Fibroblast of lung (primary cell): ENCODE data around the gene CLDN14. TPM values are rescaled to one million over a fixed set of nuclear protein-coding genes. Genes with fewer than 3 reads are reported as not detected.
A peak's percentile ranks its signal among the peaks of the same experiment; 100 is the strongest.

ENCODE experiments used
- DNase-seq, 2 donors: peaks; one replicate each; pipeline versions ENCODE4 v3.0.0 to v3.0.0-alpha.2; 2010; ENCODE audit warnings: low read depth in 2 of 2
- H2AFZ ChIP-seq: 2 replicates; pipeline ENCODE4 v1.5.1; 2012; ENCODE audit warnings: low read length, control low read depth, inconsistent platforms
- H3K27ac ChIP-seq: 2 replicates; pipeline ENCODE4 v1.5.1; 2011; ENCODE audit warnings: low read length, control low read depth; ENCODE audit not compliant: insufficient read depth
- H3K27me3 ChIP-seq: 2 replicates; pipeline ENCODE4 v1.5.1; 2011; ENCODE audit warnings: mild to moderate bottlenecking, low read length; ENCODE audit not compliant: control insufficient read depth, insufficient read depth
- H3K36me3 ChIP-seq: 2 replicates; pipeline ENCODE4 v1.5.1; 2011; ENCODE audit warnings: low read length; ENCODE audit not compliant: control insufficient read depth, insufficient read depth
- H3K4me1 ChIP-seq: 2 replicates; pipeline ENCODE4 v1.5.1; 2011; ENCODE audit warnings: low read length; ENCODE audit not compliant: control insufficient read depth, insufficient read depth; ENCODE audit errors: extremely low read depth
- H3K4me2 ChIP-seq: 2 replicates; pipeline ENCODE4 v1.5.1; 2011; ENCODE audit warnings: low read length, control low read depth; ENCODE audit not compliant: insufficient read depth; ENCODE audit errors: extremely low read depth
- H3K4me3 ChIP-seq, 4 experiments: fragments of 200-600 bp in 1 of 4; sonication (generic) in 1 of 4; replicated peaks in 1 of 4; 2 replicates each; pipeline ENCODE4 v1.5.1; 2011 to 2016; ENCODE audit warnings: low read length in 4 of 4, low read depth in 3 of 4, mild to moderate bottlenecking in 3 of 4, control low read depth in 2 of 4, inconsistent platforms in 1 of 4, mixed read lengths in 1 of 4; ENCODE audit not compliant: insufficient read depth in 1 of 4; ENCODE audit errors: control extremely low read depth in 1 of 4
- H3K79me2 ChIP-seq: 2 replicates; pipeline ENCODE4 v1.5.1; 2012; ENCODE audit warnings: mild to moderate bottlenecking, low read length, inconsistent platforms; ENCODE audit not compliant: control insufficient read depth, insufficient read depth
- H3K9ac ChIP-seq: 2 replicates; pipeline ENCODE4 v1.5.1; 2011; ENCODE audit warnings: mild to moderate bottlenecking, low read length, control low read depth; ENCODE audit not compliant: insufficient read depth
- H3K9me3 ChIP-seq: 2 replicates; pipeline ENCODE4 v1.5.1; 2012; ENCODE audit warnings: low read depth, low read length; ENCODE audit not compliant: control insufficient read depth, insufficient read depth
- H4K20me1 ChIP-seq: 2 replicates; pipeline ENCODE4 v1.5.1; 2011; ENCODE audit warnings: low read length; ENCODE audit not compliant: control insufficient read depth, insufficient read depth; ENCODE audit errors: extremely low read depth
- EZH2 ChIP-seq: IDR thresholded peaks from 2 replicates; pipeline ENCODE4 v1.5.1; 2012; ENCODE audit warnings: low read length, control low read depth, mild to moderate bottlenecking; ENCODE audit errors: missing control alignments
- polyA plus RNA-seq, 2 donors: library from polyadenylated mRNA; depleted of rRNA in 1 of 2; stranded (reverse) in 1 of 2; unstranded in 1 of 2; fragments of >200 nt; gene quantifications; 2 replicates each; pipeline ENCODE4 v1.2.1, GENCODE V29; 2011 to 2012; ENCODE audit warnings: missing spikeins in 1 of 2
- total RNA-seq: library from RNA; depleted of rRNA; stranded (reverse); fragments of >200 nt; gene quantifications from 2 replicates; pipeline ENCODE4 v1.2.1, GENCODE V29; 2014
- TF ChIP-seq, protein P1 (sequence below), 2 donors: IDR thresholded peaks in 1 of 2; conservative IDR thresholded peaks in 1 of 2; 1 replicate in 1 of 2; 2 replicates in 1 of 2; pipeline ENCODE4 v1.5.1; 2011 to 2012; ENCODE audit warnings: low read length in 2 of 2, control low read depth in 1 of 2, inconsistent platforms in 1 of 2, low read depth in 1 of 2, mild to moderate bottlenecking in 1 of 2

Gene CLDN14
- total and polyA plus RNA-seq, 2 donors (not counting 1 experiment from before 2014, with no cell fraction given), result not detected

DNA sequence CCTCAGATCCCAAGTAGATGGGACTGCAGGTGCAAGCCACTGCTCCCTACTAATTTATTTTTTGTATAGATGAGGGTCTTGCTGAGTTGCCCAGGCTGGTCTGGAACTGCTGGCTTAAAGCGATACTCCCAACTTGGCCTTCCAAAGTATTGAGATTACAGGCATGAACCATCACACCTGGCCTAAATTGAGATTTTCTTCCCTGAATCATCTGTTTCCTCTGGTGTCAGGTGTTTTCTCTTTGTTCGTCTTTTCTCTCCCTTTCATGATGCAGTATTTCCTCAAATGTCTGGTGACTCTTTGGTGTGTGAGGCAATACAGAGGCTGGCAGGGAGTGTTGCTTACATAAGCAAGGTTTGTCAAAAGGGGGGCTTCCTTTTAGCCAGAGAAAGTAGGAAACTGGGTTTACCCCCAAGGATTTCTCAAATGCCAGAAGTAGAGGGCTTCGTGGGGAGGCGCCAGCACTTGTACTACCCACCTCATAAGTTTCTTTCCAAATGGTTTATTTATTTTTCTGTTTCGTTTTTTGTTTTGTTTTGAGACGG is 27.6 kb downstream of the CLDN14 start:
- H3K9ac ChIP-seq, result no peak overlapping the region
- no peaks in the 10 kb centered on the region for H3K4me1 ChIP-seq
- H2AFZ ChIP-seq, result no peak overlapping the region
- no peaks in the 10 kb centered on the region for H3K36me3 ChIP-seq
- no peak overlapping the region for H3K27ac ChIP-seq
- no peaks in the 10 kb centered on the region for H3K9me3 ChIP-seq
- H3K27me3 ChIP-seq, result no peaks in the 10 kb centered on the region
- no peaks in the 10 kb centered on the region for H4K20me1 ChIP-seq
- H3K79me2 ChIP-seq, result no peaks in the 10 kb centered on the region
- TF ChIP-seq, protein P1, sequence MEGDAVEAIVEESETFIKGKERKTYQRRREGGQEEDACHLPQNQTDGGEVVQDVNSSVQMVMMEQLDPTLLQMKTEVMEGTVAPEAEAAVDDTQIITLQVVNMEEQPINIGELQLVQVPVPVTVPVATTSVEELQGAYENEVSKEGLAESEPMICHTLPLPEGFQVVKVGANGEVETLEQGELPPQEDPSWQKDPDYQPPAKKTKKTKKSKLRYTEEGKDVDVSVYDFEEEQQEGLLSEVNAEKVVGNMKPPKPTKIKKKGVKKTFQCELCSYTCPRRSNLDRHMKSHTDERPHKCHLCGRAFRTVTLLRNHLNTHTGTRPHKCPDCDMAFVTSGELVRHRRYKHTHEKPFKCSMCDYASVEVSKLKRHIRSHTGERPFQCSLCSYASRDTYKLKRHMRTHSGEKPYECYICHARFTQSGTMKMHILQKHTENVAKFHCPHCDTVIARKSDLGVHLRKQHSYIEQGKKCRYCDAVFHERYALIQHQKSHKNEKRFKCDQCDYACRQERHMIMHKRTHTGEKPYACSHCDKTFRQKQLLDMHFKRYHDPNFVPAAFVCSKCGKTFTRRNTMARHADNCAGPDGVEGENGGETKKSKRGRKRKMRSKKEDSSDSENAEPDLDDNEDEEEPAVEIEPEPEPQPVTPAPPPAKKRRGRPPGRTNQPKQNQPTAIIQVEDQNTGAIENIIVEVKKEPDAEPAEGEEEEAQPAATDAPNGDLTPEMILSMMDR (conservative IDR thresholded peaks at IDR 0.05 in 1 of 2, IDR thresholded peaks at IDR 0.05 in 1 of 2; ENCODE audit: low read depth in 1 of 2, low read length in 2 of 2), result no peak
- no peak for TF ChIP-seq EZH2
- no peak overlapping the region for H3K4me2 ChIP-seq
- no peak for DNase-seq
- H3K4me3 ChIP-seq, result no peak overlapping the region

DNA sequence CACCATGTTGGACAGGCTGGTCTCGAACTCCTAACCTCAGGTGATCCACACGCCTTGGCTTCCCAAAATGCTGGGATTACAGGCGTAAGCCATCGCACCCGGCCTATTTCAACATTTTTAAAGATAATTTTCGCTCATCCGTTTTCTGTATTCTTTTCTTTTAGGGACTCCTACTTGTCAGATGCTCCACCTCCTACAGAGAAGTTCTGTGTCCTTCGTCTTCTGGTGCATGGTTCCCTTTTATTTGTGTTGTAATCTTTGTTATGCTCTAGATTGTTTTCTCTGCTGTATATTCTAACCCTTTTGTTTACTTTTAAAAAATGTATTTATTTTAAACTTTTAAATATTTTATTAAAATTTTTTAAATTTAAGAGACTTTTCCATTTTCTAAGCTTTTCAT is 28.4 kb downstream of the CLDN14 start:
- TF ChIP-seq, protein P1 (conservative IDR thresholded peaks at IDR 0.05 in 1 of 2, IDR thresholded peaks at IDR 0.05 in 1 of 2; ENCODE audit: low read depth in 1 of 2, low read length in 2 of 2), result no peak
- TF ChIP-seq EZH2, result no peak
- Histone ChIP-seq H3K4me1 (no peaks in the 10 kb centered on the region), H3K27me3 (no peaks in the 10 kb centered on the region), H3K9me3 (no peaks in the 10 kb centered on the region), H3K79me2 (no peaks in the 10 kb centered on the region), H2AFZ (no peak overlapping the region), H3K9ac (no peak overlapping the region), H3K27ac (no peak overlapping the region), H3K4me3 (no peak overlapping the region), H3K4me2 (no peak overlapping the region), H3K36me3 (no peaks in the 10 kb centered on the region), H4K20me1 (no peaks in the 10 kb centered on the region)
- DNase-seq, result no peak

DNA sequence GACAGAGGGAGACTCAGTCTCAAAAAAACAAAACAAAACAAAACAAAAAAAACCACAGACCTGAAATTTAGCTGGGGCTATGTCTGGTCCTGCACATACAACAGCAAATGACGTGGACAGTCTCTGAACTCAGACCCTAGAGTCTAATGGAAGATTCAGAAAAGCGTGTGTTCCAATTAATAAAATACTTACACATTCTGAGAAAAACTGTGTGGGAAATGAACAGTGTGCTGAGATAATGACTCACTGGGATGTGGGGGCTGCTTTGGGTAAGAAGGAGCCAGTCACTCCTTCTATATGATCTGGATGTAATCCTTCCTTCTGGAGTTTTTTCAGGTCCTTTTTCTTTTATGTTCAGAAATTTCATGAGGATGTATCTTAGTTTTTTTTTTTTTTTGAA is 29.4 kb downstream of the CLDN14 start:
- Histone ChIP-seq H3K36me3 (no peaks in the 10 kb centered on the region), H3K4me1 (no peaks in the 10 kb centered on the region), H3K4me3 (no peak overlapping the region), H3K27ac (no peak overlapping the region), H2AFZ (no peak overlapping the region), H3K27me3 (no peaks in the 10 kb centered on the region), H3K9me3 (no peaks in the 10 kb centered on the region), H3K9ac (no peak overlapping the region), H3K79me2 (no peaks in the 10 kb centered on the region), H3K4me2 (no peak overlapping the region), H4K20me1 (no peaks in the 10 kb centered on the region)
- DNase-seq, result peak in 1 of 2 donors; percentile 86
- no peak for TF ChIP-seq EZH2
- TF ChIP-seq, protein P1 (conservative IDR thresholded peaks at IDR 0.05 in 1 of 2, IDR thresholded peaks at IDR 0.05 in 1 of 2; ENCODE audit: low read depth in 1 of 2, low read length in 2 of 2), result no peak
